Measurements from ENCODE around the gene MYPOP. TPM values are rescaled to one million over a fixed set of nuclear protein-coding genes. Genes with fewer than 3 reads are reported as not detected.

MYPOP gene
- total and polyA plus RNA-seq, 2 of the 13 experiments (the other 11 are each of a cell fraction or from before 2014, with no cell fraction given) = 2.3 to 2.7 TPM

- TF ChIP-seq EP300 (IDR thresholded peaks at IDR 0.05; ENCODE audit: low read depth in 2 of 2, low read length in 2 of 2) (0 out of 4 replicates have a peak, but pooled peaks of 1 of the 2 experiments have one; percentile 28), EP300 (CRISPR knock-in tag; IDR thresholded peaks at IDR 0.05; ENCODE audit: borderline replicate concordance) (peak; percentile 46; the same call in 1 of the 2 replicates), ZNF768 (CRISPR knock-in tag; IDR thresholded peaks at IDR 0.05) (peak; percentile 11; the same call in 1 of the 2 replicates), ZNF18 (CRISPR knock-in tag; IDR thresholded peaks at IDR 0.05; ENCODE audit: insufficient replicate concordance) (no peak), MATR3 (CRISPR knock-in tag; IDR thresholded peaks at IDR 0.05) (no peak), ZNF773 (CRISPR knock-in tag; IDR thresholded peaks at IDR 0.05; ENCODE audit: borderline replicate concordance) (no peak), IKZF5 (CRISPR knock-in tag; IDR thresholded peaks at IDR 0.05) (peak; percentile 80), ZNF329 (CRISPR knock-in tag; IDR thresholded peaks at IDR 0.05; ENCODE audit: low read depth) (0 out of 2 replicates have a peak, but pooled peaks have one; percentile 57), BRF2 (CRISPR knock-in tag; IDR thresholded peaks at IDR 0.05) (no peak), ZNF276 (CRISPR knock-in tag; IDR thresholded peaks at IDR 0.05; ENCODE audit: low read depth) (no peak), MED1 (CRISPR knock-in tag; IDR thresholded peaks at IDR 0.05) (peak; percentile 69), AHR (CRISPR knock-in tag; IDR thresholded peaks at IDR 0.05) (no peak), ARID4A (CRISPR knock-in tag; IDR thresholded peaks at IDR 0.05; ENCODE audit: borderline replicate concordance) (peak; percentile 65), MXD4 (CRISPR knock-in tag; IDR thresholded peaks at IDR 0.05) (0 out of 2 replicates have a peak, but pooled peaks have one; percentile 27), BRD4 (CRISPR knock-in tag; IDR thresholded peaks at IDR 0.05) (no peak), ZNF234 (CRISPR knock-in tag; conservative IDR thresholded peaks at IDR 0.05) (no peak)
Measured at GRCh38 chr19:45878043-45878794, 24.2 kb downstream of the MYPOP start (continued).
